ENCODE results near the gene FADS3. TPM values are rescaled to one million over a fixed set of nuclear protein-coding genes. Genes with fewer than 3 reads are reported as not detected.

Gene FADS3
- 33.4 and 130 TPM in 2 replicates for total RNA-seq

GRCh38 chr11:61891331-61892084, at the start of gene FADS3:
TSS of gene FADS3 (minus strand) at chr11:61891545. CDS start at chr11:61891381, 164 bp downstream.

GRCh38 chr11:61917334-61918109, 26.2 kb upstream of the FADS3 start, which contains the start of gene RAB3IL1:
TSS of gene RAB3IL1 (minus strand) at chr11:61917566. CDS start at chr11:61917367, 199 bp downstream.

GRCh38 chr11:61827571-61828378, 63.6 kb downstream of the FADS3 start, which contains the start of gene FADS2:
TSS of gene FADS2 (plus strand) at chr11:61828300. CDS start at chr11:61828391, 91 bp downstream.

Other genes starting within 250 kb of the FADS3 start
- 0.16 and 0.49 TPM in 2 replicates for gene DAGLA, start 211.2 kb downstream of the FADS3 start, total RNA-seq
- 0.04 TPM in 1 of 2 replicates, not detected in the other for gene MYRF, start 138.9 kb downstream of the FADS3 start, total RNA-seq
- 94.1 and 112 TPM in 2 replicates for gene TMEM258, start 98.9 kb downstream of the FADS3 start, total RNA-seq
- 16.6 and 63.6 TPM in 2 replicates for gene FEN1, start 98.6 kb downstream of the FADS3 start, total RNA-seq
- gene FADS1, start 74.5 kb downstream of the FADS3 start, total RNA-seq: 32.8 and 54.6 TPM in 2 replicates
- 162 and 243 TPM in 2 replicates for gene FADS2, start 63.2 kb downstream of the FADS3 start, total RNA-seq
- 0.53 and 0.78 TPM in 2 replicates for gene RAB3IL1, start 26.0 kb upstream of the FADS3 start, total RNA-seq
- 0.11 and 1.4 TPM in 2 replicates for gene BEST1, start 58.8 kb upstream of the FADS3 start, total RNA-seq
- 407 and 508 TPM in 2 replicates for gene FTH1, start 76.1 kb upstream of the FADS3 start, total RNA-seq
- 19.2 and 38.0 TPM in 2 replicates for gene INCENP, start 232.5 kb upstream of the FADS3 start, total RNA-seq